Measurements from ENCODE around the gene MB.

GRCh38 chr22:35660291-35661127 is 43.4 kb upstream of the MB start:
- TF ChIP-seq POLR2AphosphoS5 (IDR thresholded peaks at IDR 0.05; ENCODE audit: low read depth): no peak
- no peak for TF ChIP-seq CTCF (IDR thresholded peaks at IDR 0.05; ENCODE audit: insufficient read depth, low read length)
- TF ChIP-seq, protein P1, sequence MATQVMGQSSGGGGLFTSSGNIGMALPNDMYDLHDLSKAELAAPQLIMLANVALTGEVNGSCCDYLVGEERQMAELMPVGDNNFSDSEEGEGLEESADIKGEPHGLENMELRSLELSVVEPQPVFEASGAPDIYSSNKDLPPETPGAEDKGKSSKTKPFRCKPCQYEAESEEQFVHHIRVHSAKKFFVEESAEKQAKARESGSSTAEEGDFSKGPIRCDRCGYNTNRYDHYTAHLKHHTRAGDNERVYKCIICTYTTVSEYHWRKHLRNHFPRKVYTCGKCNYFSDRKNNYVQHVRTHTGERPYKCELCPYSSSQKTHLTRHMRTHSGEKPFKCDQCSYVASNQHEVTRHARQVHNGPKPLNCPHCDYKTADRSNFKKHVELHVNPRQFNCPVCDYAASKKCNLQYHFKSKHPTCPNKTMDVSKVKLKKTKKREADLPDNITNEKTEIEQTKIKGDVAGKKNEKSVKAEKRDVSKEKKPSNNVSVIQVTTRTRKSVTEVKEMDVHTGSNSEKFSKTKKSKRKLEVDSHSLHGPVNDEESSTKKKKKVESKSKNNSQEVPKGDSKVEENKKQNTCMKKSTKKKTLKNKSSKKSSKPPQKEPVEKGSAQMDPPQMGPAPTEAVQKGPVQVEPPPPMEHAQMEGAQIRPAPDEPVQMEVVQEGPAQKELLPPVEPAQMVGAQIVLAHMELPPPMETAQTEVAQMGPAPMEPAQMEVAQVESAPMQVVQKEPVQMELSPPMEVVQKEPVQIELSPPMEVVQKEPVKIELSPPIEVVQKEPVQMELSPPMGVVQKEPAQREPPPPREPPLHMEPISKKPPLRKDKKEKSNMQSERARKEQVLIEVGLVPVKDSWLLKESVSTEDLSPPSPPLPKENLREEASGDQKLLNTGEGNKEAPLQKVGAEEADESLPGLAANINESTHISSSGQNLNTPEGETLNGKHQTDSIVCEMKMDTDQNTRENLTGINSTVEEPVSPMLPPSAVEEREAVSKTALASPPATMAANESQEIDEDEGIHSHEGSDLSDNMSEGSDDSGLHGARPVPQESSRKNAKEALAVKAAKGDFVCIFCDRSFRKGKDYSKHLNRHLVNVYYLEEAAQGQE (IDR thresholded peaks at IDR 0.05; ENCODE audit: insufficient replicate concordance, low read depth): no peak
